SU-DHL-6 (cell line): ENCODE results near the gene SGCD.

Experiments used
- H2AFZ ChIP-seq: fragments of 200-600 bp; sonication (generic); 2 replicates; pipeline ENCODE4 v1.6.1; 2014; ENCODE audit warnings: low read depth, mild to moderate bottlenecking, moderate library complexity, mixed read lengths, antibody characterized with exemption, low read length; ENCODE audit not compliant: severe bottlenecking
- H3F3A ChIP-seq: fragments of 200-600 bp; shearing (Covaris generic); 2 replicates; pipeline ENCODE4 v1.6.0; 2016; ENCODE audit warnings: antibody characterized with exemption, mild to moderate bottlenecking; ENCODE audit not compliant: insufficient read depth
- H3K27ac ChIP-seq: fragments of 200-600 bp; sonication (generic); 2 replicates; pipeline ENCODE4 v1.5.1; 2016; ENCODE audit warnings: low read depth, mild to moderate bottlenecking, low read length, moderate library complexity, mixed read lengths
- H3K27me3 ChIP-seq: fragments of 200-600 bp; sonication (generic), shearing (Covaris generic); 2 replicates; pipeline ENCODE4 v1.6.0; 2014; ENCODE audit warnings: mild to moderate bottlenecking, low read length
- H3K36me3 ChIP-seq: fragments of 200-600 bp; sonication (generic); 2 replicates; pipeline ENCODE4 v1.6.1; 2014; ENCODE audit warnings: mild to moderate bottlenecking, low read length, mixed read lengths
- H3K4me2 ChIP-seq: fragments of 300-600, 200-600 bp; shearing (Covaris generic), sonication (generic); 2 replicates; pipeline ENCODE4 v1.6.0; 2014; ENCODE audit warnings: low read length, low read depth, mild to moderate bottlenecking; ENCODE audit not compliant: poor library complexity, severe bottlenecking
- H3K4me3 ChIP-seq: fragments of 200-600 bp; sonication (generic); 2 replicates; pipeline ENCODE4 v1.5.1; 2014; ENCODE audit warnings: antibody characterized with exemption, low read length, mild to moderate bottlenecking, mixed read lengths; ENCODE audit not compliant: insufficient read depth, poor library complexity, severe bottlenecking
- H3K79me2 ChIP-seq: fragments of 200-600 bp; sonication (generic); 2 replicates; pipeline ENCODE4 v1.6.1; 2014; ENCODE audit warnings: mild to moderate bottlenecking, low read length, moderate library complexity; ENCODE audit not compliant: insufficient read depth
- H3K9ac ChIP-seq: fragments of 200-600 bp; sonication (generic); 2 replicates; pipeline ENCODE4 v1.7.0; 2014; ENCODE audit warnings: mild to moderate bottlenecking, low read length
- H3K9me2 ChIP-seq: fragments of 200-600 bp; sonication (generic); replicated peaks from 2 replicates; pipeline ENCODE4 v1.6.1; 2014; ENCODE audit warnings: low read length; ENCODE audit not compliant: insufficient read depth
- H3K9me3 ChIP-seq: fragments of 200-600 bp; sonication (generic); 2 replicates; pipeline ENCODE4 v1.6.1; 2014; ENCODE audit warnings: low read length, mixed read lengths; ENCODE audit not compliant: insufficient read depth
- H4K20me1 ChIP-seq: fragments of 200-600 bp; sonication (generic); 2 replicates; pipeline ENCODE4 v1.6.1; 2014; ENCODE audit warnings: low read depth, mild to moderate bottlenecking, antibody characterized with exemption, low read length, moderate library complexity, mixed read lengths
- CTCF ChIP-seq: fragments of 200-600 bp; sonication (generic); IDR thresholded peaks from one replicate; pipeline ENCODE4 v1.5.1; 2017; ENCODE audit warnings: antibody characterized with exemption, mild to moderate bottlenecking, low read length, moderate library complexity; ENCODE audit not compliant: insufficient read depth, poor library complexity, severe bottlenecking
- EZH2phosphoT487 ChIP-seq: fragments of 200-600 bp; sonication (generic), shearing (Covaris generic); conservative IDR thresholded peaks from 2 replicates; pipeline ENCODE4 v1.6.1; 2018; ENCODE audit warnings: mild to moderate bottlenecking, antibody characterized with exemption, low read length, moderate library complexity, mixed read lengths

SGCD gene

GRCh38 chr5:156534085-156534484, 207.1 kb downstream of the SGCD start:
- Histone ChIP-seq H2AFZ (no peak overlapping the region), H3K4me2 (no peak overlapping the region), H3K36me3 (no peaks in the 10 kb centered on the region), H3K9me2 (no peaks in the 10 kb centered on the region), H3K4me3 (no peak overlapping the region), H3F3A (no peaks in the 10 kb centered on the region), H3K79me2 (no peaks in the 10 kb centered on the region), H3K9ac (no peak overlapping the region), H3K27ac (no peak overlapping the region), H4K20me1 (no peaks in the 10 kb centered on the region), H3K27me3 (no peaks in the 10 kb centered on the region), H3K9me3 (no peaks in the 10 kb centered on the region)
- no peak for TF ChIP-seq CTCF
- TF ChIP-seq EZH2phosphoT487: no peak

GRCh38 chr5:156534906-156535485, 208.0 kb downstream of the SGCD start:
- no peaks in the 10 kb centered on the region for H3K27me3 ChIP-seq
- H3K9me2 ChIP-seq: no peaks in the 10 kb centered on the region
- no peaks in the 10 kb centered on the region for H3K9me3 ChIP-seq
- no peak overlapping the region for H3K4me3 ChIP-seq
- no peak overlapping the region for H2AFZ ChIP-seq
- TF ChIP-seq CTCF: no peak
- TF ChIP-seq EZH2phosphoT487: no peak
- no peaks in the 10 kb centered on the region for H3K36me3 ChIP-seq
- no peaks in the 10 kb centered on the region for H4K20me1 ChIP-seq
- H3K79me2 ChIP-seq: no peaks in the 10 kb centered on the region
- no peak overlapping the region for H3K4me2 ChIP-seq
- H3F3A ChIP-seq: no peaks in the 10 kb centered on the region
- no peak overlapping the region for H3K27ac ChIP-seq
- H3K9ac ChIP-seq: no peak overlapping the region

- Histone ChIP-seq H4K20me1 (no peaks in the 10 kb centered on the region), H3K27ac (no peak overlapping the region), H3F3A (no peaks in the 10 kb centered on the region), H3K9me2 (no peaks in the 10 kb centered on the region), H2AFZ (no peak overlapping the region), H3K27me3 (no peaks in the 10 kb centered on the region), H3K4me3 (no peak overlapping the region), H3K36me3 (no peaks in the 10 kb centered on the region), H3K4me2 (no peak overlapping the region), H3K9me3 (no peaks in the 10 kb centered on the region), H3K79me2 (no peaks in the 10 kb centered on the region), H3K9ac (no peak overlapping the region)
- TF ChIP-seq CTCF: no peak
- no peak for TF ChIP-seq EZH2phosphoT487
These were observed 213.5 kb downstream of the SGCD start for GRCh38 chr5:156540491-156540890.

- Histone ChIP-seq H3K36me3 (no peaks in the 10 kb centered on the region), H3K9me2 (no peaks in the 10 kb centered on the region), H3K27me3 (no peaks in the 10 kb centered on the region), H3K79me2 (no peaks in the 10 kb centered on the region), H3K4me3 (no peak overlapping the region), H2AFZ (no peak overlapping the region), H3K9me3 (no peaks in the 10 kb centered on the region), H3K4me2 (no peak overlapping the region), H3K27ac (no peak overlapping the region), H3F3A (no peaks in the 10 kb centered on the region), H3K9ac (no peak overlapping the region), H4K20me1 (no peaks in the 10 kb centered on the region)
- TF ChIP-seq CTCF (no peak), EZH2phosphoT487 (no peak)
These were observed 214.6 kb downstream of the SGCD start for GRCh38 chr5:156541582-156541981.
